ENCODE data around the gene MYO15B.

DNA sequence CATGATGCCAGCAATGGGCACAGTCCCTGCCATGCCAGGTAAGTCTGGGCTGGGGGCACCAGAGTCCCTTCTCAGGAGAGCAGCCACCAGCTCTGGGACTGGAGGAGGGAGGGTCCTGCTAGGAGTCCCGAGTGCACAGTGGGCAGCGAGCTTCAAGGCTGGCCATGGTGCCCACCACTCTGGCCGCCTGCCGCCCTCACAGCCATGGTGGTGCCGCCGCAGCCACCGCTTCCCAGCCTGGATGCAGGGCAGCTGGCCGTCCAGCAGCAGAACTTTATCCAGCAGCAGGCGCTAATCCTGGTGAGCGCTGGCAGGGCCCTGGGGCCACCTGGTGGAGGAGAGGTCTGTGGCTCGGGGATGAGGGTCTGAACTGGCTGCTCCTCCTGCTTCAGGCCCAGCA is 27.7 kb downstream of the MYO15B start:
- TF ChIP-seq, protein P1, sequence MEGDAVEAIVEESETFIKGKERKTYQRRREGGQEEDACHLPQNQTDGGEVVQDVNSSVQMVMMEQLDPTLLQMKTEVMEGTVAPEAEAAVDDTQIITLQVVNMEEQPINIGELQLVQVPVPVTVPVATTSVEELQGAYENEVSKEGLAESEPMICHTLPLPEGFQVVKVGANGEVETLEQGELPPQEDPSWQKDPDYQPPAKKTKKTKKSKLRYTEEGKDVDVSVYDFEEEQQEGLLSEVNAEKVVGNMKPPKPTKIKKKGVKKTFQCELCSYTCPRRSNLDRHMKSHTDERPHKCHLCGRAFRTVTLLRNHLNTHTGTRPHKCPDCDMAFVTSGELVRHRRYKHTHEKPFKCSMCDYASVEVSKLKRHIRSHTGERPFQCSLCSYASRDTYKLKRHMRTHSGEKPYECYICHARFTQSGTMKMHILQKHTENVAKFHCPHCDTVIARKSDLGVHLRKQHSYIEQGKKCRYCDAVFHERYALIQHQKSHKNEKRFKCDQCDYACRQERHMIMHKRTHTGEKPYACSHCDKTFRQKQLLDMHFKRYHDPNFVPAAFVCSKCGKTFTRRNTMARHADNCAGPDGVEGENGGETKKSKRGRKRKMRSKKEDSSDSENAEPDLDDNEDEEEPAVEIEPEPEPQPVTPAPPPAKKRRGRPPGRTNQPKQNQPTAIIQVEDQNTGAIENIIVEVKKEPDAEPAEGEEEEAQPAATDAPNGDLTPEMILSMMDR (IDR thresholded peaks at IDR 0.05; ENCODE audit: low read length), result no peak
- no peak for TF ChIP-seq EZH2 (optimal IDR thresholded peaks at IDR 0.05; ENCODE audit: low read depth, low read length)

Data from MM.1S (cell line).